NCI-H526 treated with DMSO at 0.1 percent for 48 hours (cell line): Measurements from ENCODE around the gene CYP1A2.

Source experiments
- DNase-seq: peaks from one replicate; lab custom pipeline; 2025; lab: John Stamatoyannopoulos, UW

CYP1A2 gene

DNA sequence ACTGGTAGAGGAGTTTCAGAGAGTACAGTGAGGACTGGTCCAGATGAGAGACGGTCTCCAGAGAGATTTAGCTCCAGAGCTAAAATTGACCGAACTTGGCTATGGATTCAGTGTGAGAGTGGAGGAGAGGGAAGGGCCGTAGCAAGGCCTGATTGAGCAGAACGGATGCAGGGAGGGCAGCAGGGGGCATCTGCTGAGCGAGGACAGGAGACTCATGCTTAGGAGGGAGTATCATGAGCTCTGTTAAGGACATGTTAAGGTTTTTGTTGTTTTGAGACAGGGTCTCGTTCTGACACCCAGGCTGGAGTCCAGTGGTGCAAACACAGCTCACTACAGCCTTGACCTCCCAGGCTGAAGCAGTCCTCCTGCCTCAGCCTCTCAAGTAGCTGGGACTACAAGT lies 56.3 kb downstream of the CYP1A2 start:
- DNase-seq = no peak
